Measurements from ENCODE around the gene TTC28. TPM values are rescaled to one million over a fixed set of nuclear protein-coding genes. Genes with fewer than 3 reads are reported as not detected.

Gene TTC28
- total RNA-seq, 1 donor from 2014 or later, result 79.5 TPM

DNA sequence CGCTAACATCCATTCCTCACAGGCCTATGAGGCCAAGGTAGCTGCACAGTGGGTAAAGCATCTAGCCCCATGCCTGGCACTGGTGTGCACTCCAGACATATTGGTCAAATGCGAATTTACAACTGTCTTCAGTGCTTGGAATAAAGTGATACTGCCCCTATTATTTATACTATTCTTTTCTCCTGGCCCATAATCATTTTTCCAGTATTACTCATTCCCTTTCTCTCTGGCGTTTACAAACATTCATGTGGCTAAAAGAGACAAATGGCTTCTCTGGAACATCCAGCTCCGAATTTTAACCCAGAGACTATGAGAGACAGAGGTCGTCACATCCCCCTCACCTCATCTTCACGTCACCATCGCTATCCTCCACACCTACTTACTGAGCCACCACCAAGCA is 673.4 kb downstream of the TTC28 start:
- DNase-seq (ENCODE audit: low spot score in 2 of 2), result no peak
- no peak for FAIRE-seq

DNA sequence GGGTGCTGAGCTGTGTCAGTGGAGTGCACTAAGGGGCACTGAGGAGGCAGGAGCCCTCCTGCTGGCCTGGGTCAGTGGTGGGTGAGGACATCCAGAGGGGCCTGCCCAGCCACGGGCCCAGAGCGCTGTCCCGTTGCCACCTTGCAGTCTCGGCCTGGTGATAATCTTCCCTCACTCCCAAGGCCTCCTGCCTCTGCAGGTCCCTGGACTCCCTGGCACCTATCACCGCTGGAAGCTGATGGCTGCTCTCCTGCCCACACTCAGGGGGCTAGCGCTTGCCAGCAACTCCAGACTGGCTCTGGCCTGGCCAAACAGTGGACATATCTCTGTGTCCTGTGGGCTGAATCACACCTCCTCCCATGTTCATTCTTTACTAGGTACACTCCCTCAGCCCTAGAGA is 674.1 kb downstream of the TTC28 start:
- no peak for FAIRE-seq
- no peak for DNase-seq (ENCODE audit: low spot score in 2 of 2)

DNA sequence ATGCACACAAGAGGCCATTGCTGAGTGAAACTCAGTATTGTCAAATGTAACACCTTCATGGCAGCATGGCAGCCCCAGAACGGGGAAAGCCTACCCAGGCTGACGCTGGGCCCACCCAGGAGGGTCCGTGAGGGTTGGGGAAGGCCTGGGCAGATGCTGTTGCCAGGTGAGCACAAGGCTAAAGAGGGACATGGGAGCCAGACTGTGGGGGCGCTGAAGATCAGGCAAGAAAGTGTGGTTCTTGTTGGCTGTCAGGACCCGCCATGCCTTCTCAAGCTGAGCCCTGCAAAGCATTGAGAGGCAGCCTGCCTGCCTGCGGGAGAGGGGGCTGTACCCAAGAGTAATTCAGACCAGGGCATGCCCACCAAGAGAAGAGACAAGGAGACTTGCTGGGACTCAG is 675.6 kb downstream of the TTC28 start:
- FAIRE-seq (no peak), DNase-seq (ENCODE audit: low spot score in 2 of 2) (no peak)

DNA sequence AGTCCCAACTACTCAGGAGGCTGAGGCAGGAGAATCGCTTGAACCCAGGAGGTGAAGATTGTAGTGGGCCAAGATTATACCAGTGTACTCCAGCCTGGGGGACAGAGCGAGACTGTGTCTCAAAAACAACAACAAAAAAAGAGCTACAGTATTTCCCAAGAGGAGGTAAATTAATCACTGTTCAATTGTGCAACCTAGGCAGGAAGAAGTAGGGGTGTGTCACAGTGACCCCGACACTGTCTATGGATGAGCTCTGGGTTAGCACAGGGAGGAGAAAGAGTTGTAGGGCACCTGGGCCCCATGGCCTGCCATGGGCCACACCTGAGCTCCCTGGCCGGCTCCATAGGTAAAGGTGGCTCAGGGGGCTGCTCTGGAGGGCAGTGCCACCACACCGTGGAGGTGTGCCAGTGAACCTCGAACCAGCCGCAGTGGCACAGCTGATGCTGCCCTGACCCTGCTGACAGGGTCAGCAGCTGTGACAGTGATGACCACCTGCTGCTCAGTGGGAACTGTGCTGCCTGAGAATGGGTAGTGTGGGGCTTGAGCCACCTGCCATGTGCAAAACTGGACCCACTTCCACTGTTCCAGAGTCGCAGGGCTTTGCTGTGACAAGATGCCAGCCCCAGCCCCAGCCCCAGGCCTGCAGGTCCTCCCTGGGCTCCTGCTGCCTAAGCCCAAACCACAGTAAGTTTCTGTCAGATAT is 676.6 kb downstream of the TTC28 start:
- no peak for FAIRE-seq
- DNase-seq (ENCODE audit: low spot score in 2 of 2), result no peak

DNA sequence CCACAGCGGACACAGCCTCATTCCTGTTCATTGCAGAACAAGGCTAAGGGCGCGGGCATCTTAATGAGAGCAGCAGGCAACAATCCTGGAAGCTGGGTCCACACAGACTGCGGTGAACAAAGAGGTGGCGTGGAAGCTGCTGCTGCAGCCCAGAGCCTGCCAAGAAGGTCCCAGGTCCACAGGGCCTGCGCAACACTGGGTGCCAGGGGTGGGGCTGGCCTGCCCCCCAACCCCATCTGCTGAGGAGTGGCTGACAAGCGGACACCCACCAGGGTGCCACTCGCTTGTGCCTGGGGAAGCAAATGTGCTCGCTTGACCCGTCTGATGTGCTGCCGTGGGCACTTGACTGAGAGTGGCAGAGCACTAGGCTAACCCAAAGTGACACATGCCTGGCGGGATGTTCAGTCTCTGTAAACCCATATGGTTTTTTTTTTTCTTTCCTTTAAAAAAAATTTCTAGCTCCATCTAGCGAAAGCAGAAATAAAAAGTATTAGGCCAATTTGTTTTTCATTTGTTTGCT is 677.4 kb downstream of the TTC28 start:
- FAIRE-seq (no peak), DNase-seq (ENCODE audit: low spot score in 2 of 2) (peak in 1 of 2 donors; percentile 51)

DNA sequence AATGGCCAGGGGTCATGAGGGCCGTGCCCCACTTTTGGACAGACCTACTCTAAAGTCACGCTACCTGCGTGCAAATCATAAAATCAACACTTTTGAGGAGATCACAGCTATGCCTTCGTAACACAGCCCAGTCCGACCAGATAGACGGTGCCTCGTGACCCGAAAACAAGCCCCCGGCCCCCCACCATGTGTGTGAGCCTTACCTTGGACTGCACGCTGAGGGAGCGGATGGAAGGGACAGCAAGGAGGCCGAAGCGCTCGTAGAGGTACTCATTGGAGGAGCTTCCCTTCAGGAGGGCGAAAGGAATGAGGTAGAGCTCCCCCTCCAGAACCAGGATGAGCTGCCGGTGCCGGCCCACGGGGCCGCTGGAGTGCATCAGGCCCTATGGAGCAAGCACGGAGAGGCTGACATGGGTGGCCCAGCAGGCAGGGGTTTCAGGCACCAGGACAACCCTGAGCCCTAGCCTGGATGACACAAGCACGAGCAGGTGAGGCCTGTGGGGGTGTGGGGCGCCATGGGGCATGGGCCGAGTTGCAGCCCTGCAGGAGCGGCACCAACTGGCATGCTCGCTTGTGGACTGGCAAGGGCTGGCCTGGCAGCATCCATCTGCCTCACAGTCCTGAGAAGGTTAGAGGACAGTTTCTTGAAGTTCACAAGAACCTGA is 678.3 kb downstream of the TTC28 start:
- no peak for DNase-seq (ENCODE audit: low spot score in 2 of 2)
- FAIRE-seq, result no peak

DNA sequence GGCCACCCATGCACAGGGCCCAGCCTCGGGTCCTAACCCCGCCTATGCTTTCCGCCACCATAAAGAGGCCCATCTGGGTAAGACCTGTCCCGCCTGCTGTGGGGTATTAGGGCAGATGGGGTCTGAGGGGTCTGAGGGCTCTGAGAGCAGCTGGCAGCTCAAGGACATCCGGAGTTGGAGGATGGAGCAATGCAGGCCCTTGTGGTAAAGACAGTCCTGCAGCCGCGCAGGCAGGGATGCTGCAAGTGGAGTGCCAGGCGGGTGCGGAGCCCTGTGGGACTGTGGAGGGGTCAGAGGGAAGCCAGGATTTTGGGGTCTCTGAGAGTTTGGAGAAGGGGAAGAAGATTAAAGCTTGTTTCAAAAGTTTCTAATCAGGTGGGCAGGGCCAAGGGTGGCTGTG is 679.3 kb downstream of the TTC28 start:
- FAIRE-seq, result no peak
- DNase-seq (ENCODE audit: low spot score in 2 of 2), result no peak

DNA sequence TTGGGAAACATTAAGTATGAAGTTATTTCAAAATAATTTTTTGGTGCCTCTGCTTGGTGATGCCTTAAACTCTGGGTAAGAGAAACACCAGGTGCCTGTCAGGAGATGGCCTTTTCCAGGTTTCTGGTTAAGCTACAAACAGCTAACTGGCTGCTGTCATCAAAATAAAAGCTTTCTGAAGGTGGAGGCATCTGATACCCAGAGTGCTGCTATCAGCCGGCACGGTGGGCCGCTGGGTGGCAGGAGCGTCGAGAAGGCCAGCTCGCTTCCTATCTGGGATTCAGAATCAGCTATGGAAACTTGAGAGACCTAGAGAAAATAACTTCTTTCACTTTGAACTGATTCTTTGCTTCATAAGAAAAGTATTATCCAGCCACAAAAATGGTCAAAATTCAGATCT is 679.8 kb downstream of the TTC28 start:
- FAIRE-seq (no peak), DNase-seq (ENCODE audit: low spot score in 2 of 2) (no peak)

DNA sequence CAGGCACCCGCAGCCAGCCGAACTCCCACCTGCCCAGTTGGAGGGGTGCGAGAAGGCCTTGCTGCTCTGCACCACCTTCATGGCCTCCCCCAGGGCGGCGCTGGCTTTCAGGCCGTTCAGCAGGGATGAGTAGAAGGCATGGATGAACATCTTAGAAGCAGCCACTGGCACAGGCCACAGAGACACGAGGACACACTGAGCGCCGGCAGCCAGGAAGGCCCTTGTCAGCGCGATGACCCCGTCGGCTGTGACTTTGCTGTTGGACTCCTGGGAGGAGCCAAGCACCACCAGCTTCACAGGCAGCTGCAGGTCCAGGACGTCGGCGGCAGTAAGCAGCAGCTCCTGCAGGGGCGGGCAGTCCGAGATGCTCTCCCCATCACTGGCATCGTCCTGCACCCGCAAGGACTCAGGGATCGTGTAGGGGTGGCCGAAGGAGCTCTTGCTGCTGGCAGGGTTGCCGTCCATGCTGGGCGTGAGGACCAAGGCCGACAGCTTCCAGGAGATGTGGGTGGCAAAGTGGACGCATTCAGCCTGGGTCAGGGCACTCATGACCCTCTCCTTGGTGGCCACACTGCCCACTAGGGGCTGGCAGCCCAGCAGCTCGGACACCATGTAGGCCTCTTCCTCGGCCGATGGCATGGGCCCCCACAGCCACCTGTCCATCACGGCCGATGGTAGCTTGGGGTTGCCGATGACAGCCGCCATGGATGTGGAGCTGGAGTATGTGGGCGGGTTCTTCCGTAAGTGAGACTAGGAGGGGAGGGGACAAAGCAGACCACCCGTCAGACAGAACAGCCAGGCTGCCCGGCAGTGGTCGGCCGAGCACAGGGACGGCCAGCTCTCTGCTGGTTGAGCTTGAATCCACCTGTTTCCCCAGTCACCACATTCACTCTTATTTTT is 680.9 kb downstream of the TTC28 start:
- no peak for DNase-seq (ENCODE audit: low spot score in 2 of 2)

DNA sequence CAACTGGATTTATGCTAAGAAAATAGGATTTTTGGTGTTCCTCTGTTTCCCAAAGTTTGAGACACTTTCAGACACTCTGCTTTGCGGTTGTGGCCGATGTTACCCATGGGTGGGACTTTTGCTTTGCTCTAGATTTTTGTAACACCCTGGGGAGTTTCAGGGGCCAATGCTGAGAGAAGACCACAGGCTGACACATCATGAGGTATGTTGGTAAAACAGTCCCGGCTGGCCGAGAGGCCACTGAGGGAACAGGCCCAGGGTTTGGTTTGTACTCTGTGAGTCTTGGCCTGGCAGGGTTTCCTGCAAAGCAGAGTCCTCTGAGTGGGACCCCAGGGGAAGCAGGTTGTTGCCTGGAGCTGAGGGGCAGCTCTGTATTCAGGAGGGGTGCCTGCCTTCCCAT is 682.1 kb downstream of the TTC28 start:
- no peak for FAIRE-seq
- no peak for DNase-seq (ENCODE audit: low spot score in 2 of 2)

More for the DNA sequence above, 680.9 kb downstream of the TTC28 start:
- no peak for FAIRE-seq

DNA sequence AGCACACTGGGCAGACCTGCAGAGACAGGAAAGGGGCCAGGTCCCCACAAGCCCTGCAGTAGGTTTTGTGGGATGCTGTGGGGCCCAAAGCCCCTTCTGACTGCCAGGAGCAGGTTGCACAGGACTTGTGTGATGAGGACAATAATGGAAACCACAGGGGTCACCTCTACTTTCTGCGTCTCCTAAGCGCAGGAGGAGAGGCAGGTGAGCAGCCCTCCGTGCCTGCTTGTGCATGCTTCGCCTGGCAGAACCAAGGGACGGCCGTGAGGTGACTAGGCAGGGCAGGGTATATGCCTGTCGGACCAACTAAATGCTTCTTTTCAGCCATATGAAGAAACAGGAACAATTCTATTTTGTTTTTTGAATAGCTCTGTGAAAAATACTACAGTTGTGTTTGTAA is 682.7 kb downstream of the TTC28 start:
- FAIRE-seq, result no peak
- DNase-seq (ENCODE audit: low spot score in 2 of 2), result no peak

DNA sequence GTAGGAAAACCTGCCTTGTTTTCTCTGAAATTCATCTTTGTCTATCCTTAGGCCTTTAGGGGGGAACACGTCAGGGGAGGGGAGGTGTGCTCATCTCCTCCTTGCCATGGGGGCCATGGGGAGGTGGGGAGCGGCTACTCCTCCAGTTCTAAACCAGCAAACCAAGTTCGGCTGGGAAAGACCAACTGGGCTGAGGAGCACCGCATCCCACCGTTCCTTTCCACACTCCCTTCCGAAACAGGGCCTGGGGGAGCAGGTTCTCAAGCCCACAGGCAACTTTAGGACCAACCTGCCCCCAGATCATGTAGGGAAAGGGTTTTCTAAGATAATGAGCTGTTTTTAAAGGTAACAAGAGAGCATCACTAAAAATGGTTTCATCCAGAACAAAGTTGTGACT is 683.1 kb downstream of the TTC28 start:
- DNase-seq (ENCODE audit: low spot score in 2 of 2), result no peak
- no peak for FAIRE-seq

DNA sequence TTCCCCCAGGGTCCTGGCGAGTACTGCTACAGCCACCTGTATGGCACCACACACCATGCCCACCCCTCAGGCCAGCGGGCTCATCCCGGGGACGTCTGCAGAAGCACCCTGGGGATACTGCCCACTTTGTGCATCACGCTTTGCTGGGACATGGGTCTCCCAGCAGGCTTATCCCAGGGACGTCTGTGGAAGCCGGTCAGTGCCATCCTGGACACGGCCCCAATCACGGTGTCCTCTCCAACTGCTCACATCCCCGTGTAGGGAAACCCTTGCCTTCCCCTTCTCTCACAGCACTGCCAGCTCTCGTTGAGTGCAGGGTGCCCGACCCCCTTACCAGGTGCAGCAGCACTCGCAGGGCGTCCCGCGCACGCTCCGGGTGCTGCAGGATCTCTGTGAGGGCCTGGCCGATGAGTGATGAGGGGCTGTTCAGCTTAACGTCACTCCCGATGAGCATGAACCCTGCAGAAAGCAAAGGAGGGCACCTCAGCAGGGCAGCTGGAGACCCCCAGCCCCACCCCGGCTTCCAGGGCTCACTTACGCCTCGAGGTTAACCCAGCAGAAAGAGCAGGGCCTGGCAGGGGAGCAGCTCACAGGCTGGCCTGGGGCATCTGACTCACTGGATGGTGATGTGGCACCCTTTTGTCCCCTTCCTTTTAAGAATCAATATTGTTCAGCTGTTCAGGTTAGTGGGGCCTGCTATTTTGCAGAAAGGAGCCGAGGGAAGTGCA is 683.7 kb downstream of the TTC28 start:
- no peak for DNase-seq (ENCODE audit: low spot score in 2 of 2)
- FAIRE-seq, result no peak

DNA sequence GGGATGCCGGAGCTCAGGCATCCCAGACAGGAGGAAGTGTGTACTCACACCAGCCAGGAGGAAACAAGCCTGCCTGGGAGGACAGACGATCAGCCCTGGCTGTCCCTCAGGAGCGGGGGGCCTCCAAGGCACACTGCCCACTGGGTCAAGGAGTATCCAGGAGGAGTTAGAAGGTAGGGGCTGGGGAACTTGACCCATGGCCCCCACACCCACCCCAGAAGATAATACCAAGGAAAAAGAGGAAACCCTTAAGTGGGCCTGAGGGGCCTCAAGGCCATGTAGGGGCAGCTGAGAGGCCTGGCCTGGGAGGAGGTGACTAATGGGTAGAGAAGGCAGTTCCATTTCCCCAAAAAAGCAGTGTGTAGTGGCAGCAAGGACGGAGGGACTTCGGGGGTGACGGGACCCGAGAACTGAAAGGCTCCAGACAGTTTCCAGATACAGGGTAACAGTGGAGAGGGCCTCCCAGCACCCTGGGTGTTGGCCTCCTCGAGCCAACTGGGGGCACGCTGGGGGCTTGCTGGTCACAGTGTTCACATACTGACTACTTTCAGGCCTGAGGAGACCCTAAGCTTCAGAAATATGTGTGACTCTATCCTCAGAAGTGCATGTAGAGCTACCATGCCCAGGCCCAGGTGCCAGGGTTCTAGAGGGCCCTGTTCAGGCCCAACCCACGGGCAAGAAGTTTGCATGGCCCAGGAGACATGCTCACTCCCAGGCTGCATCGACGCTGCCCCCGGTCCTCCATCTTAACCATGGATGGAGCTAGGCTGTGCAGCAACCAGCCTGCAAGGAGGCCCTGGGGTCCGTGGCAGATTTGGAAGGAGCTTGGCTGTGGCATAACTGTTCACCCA is 684.9 kb downstream of the TTC28 start:
- no peak for FAIRE-seq
- DNase-seq (ENCODE audit: low spot score in 2 of 2), result no peak

DNA sequence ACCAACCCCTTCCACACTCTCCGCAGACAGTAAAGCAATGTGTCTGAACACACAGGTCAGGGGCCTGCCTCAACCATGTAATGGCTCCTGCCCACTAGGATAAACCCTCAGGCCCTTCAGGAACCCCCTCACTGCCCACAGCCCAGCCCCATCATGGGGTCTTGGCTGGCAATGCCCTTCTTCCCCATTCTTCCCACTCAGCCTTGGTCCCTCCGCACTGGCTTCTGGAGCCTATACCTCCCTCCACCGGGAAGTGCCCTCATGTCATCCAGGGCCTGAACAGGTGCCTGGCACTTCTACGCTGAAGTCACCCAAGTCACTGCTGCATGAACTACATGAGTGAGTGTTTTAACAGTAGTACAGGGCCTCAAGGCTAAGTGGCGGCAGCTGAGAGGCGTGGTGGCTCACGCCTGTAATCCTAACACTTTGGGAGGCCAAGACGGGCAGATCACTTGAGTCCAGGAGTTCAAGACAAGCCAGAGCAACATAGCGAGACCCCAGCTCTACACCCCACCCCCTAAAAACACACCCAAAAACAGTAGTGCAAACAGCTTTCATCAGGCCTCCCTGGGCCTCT is 685.8 kb downstream of the TTC28 start:
- DNase-seq (ENCODE audit: low spot score in 2 of 2), result no peak
- no peak for FAIRE-seq

DNA sequence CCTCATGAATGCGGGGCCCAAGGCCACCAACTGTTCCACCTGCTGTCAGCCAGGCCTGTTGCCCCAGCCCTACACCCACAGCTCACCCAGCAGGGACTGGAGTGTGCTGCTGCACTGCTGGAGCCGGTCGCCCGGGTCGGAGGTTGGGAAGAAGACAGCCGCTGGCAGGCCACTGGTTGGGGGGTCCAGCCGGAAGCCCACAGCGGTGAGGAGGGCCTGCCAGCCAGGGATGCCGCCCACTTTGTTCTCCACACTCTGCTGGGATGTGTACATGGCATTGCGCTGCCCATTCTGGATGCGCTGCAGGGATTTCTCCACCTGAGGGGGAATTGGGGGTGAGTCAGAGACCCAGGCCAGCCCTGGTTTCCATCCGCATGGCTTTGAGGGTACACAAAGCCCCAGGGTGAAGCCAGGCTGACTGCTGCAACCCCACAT is 686.4 kb downstream of the TTC28 start:
- no peak for FAIRE-seq
- DNase-seq (ENCODE audit: low spot score in 2 of 2), result no peak

DNA sequence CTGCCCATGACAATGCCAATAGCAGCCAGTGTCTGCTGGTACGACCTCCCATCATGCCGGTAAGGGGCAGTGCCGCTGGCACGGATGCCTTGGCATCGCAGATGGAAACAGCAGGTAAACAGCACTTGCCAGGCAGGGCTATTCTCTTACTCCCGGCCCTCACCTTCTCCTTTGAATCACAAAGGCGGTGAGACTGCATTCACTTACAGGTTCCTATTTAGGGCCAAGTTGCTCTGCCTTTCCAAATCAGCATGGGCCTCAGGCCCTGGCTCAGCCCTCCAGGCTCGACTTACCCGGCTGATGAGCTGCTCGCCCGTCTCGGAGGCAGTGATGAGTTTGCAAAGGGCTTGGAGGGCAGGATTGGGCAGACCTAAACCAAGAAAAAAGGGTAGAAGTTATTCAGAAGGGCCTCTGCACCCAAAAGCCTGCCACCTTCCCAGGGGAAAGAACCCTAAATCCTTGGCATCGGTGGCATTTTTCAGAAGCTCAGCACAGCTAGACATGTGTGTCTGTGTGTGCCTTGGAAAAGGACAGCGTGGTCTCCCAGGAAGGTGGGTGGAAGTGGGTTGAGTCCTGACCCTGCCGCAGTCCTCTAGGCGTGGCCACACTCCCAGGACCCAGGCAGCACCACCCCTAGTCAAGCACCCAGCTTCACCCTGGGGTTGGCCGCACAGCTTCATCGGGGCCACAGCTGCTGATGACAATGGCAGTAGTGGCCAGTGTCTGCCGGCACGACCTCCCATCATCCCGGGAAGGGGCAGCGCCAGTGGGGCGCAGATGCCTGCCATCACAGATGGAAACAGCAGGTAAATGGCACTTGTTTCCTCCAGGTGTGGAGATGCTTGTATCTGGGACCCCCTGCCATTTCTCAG is 687.1 kb downstream of the TTC28 start:
- no peak for DNase-seq (ENCODE audit: low spot score in 2 of 2)
- FAIRE-seq, result no peak
